HEK293T (cell line): ENCODE measurements around the gene MAP2K2.
A peak's percentile ranks its signal among the peaks of the same experiment; 100 is the strongest.
"Not testable (repeated sequence)": the region's sequence is repeated elsewhere in the genome, so short reads cannot be mapped to it uniquely, and the experiment has no call there.

Experiments
- CTCF ChIA-PET: fragments of 350-600 bp; formaldehyde crosslinking; extraction: SDS; loops from one replicate; lab custom pipeline; 2021; ENCODE audit warnings: antibody characterized with exemption, inconsistent platforms; lab: Yijun Ruan, JAX
- POLR2A ChIA-PET: fragments of 350-600 bp; formaldehyde crosslinking; extraction: SDS; loops from one replicate; lab custom pipeline; 2020; ENCODE audit warnings: antibody characterized with exemption, inconsistent platforms; lab: Yijun Ruan, JAX
- DNase-seq: peaks from one replicate; pipeline ENCODE4 v3.0.0; 2012; ENCODE audit warnings: mixed read lengths; ENCODE audit errors: extremely low spot score
- ARNT ChIP-seq: fragments of 450-650 bp; IDR thresholded peaks from 2 replicates; pipeline ENCODE4 v1.6.1; 2017; ENCODE audit warnings: mild to moderate bottlenecking
- BHLHE40 ChIP-seq: fragments of 450-650 bp; IDR thresholded peaks from 2 replicates; pipeline ENCODE4 v1.6.1; 2016; ENCODE audit warnings: mild to moderate bottlenecking, moderate library complexity, borderline replicate concordance
- CTBP1 ChIP-seq: fragments of 450-650 bp; IDR thresholded peaks from 2 replicates; pipeline ENCODE4 v1.6.1; 2016; ENCODE audit warnings: borderline replicate concordance
- ELF4 ChIP-seq: fragments of 450-650 bp; IDR thresholded peaks from 2 replicates; pipeline ENCODE4 v1.6.1; 2017; ENCODE audit warnings: antibody characterized with exemption
- FOXA1 ChIP-seq: fragments of 450-650 bp; IDR thresholded peaks from 2 replicates; pipeline ENCODE4 v1.6.1; 2016; ENCODE audit warnings: mild to moderate bottlenecking
- FOXK2 ChIP-seq: fragments of 450-650 bp; IDR thresholded peaks from 2 replicates; pipeline ENCODE4 v1.6.1; 2016; ENCODE audit warnings: mild to moderate bottlenecking
- FOXM1 ChIP-seq: fragments of 450-650 bp; IDR thresholded peaks from 2 replicates; pipeline ENCODE4 v1.6.1; 2017; ENCODE audit warnings: mild to moderate bottlenecking, borderline replicate concordance
- HDGF ChIP-seq: fragments of 450-650 bp; IDR thresholded peaks from 2 replicates; pipeline ENCODE4 v1.6.1; 2017; ENCODE audit warnings: antibody characterized with exemption, borderline replicate concordance
- L3MBTL2 ChIP-seq: fragments of 450-650 bp; conservative IDR thresholded peaks from 2 replicates; pipeline ENCODE4 v1.6.1; 2016; ENCODE audit warnings: mild to moderate bottlenecking
- LEF1 ChIP-seq: fragments of 450-650 bp; IDR thresholded peaks from 2 replicates; pipeline ENCODE4 v1.6.1; 2017; ENCODE audit warnings: mild to moderate bottlenecking, borderline replicate concordance
- NFRKB ChIP-seq: fragments of 450-650 bp; IDR thresholded peaks from 2 replicates; pipeline ENCODE4 v1.6.1; 2016; ENCODE audit warnings: mild to moderate bottlenecking, moderate library complexity
- PKNOX1 ChIP-seq: fragments of 450-650 bp; IDR thresholded peaks from 2 replicates; pipeline ENCODE4 v1.6.1; 2016
- SP1 ChIP-seq: fragments of 450-650 bp; IDR thresholded peaks from 2 replicates; pipeline ENCODE4 v1.6.1; 2017
- SUZ12 ChIP-seq: fragments of 450-650 bp; IDR thresholded peaks from 2 replicates; pipeline ENCODE4 v1.6.1; 2016; ENCODE audit warnings: mild to moderate bottlenecking
- TARDBP ChIP-seq: fragments of 450-650 bp; IDR thresholded peaks from 2 replicates; pipeline ENCODE4 v1.6.1; 2016
- ZNF384 ChIP-seq: fragments of 450-650 bp; IDR thresholded peaks from 2 replicates; pipeline ENCODE4 v1.6.1; 2016

The MAP2K2 gene

DNA sequence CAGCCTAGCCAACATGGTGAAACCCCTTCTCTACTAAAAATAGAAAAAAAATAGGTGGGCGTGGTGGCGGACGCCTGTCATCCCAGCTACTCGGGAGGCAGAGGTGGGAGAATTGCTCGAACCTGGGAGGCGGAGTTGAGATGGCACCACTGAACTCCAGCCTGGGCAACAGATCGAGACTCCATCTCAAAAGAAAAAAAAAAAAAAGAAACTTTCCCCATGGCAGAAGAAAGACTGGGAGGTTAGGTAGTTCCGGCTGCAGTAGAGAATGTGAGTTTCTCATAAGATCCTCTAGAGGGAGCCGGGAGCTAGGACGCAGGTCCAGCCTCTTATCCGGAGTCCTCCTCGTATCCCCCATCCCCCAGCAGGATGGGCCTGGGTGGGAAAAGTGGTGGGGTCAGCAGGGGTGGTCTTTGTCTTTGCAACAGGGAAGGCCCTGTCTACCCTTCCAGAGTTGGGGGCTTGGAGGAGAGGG lies 16.4 kb upstream of the MAP2K2 start:
- TF ChIP-seq L3MBTL2 (no peak), ZNF384 (peak; percentile 89), LEF1 (no peak), BHLHE40 (no peak), ARNT (no peak), SUZ12 (no peak)
- DNase-seq, result peak; percentile 85
- CTCF ChIA-PET, result interaction anchor here (0.6 to 1.6 kb wide), 15 partner anchors 8 to 437 kb away, joined by 3 to 18 read pairs (median 4); no protein-coding TSS in a partner anchor
- POLR2A ChIA-PET, result interaction anchor here (1.1 to 1.4 kb wide), 3 partner anchors 16 to 155 kb away, joined by 3 to 4 read pairs (median 4); partner anchors contain the start of gene EEF2

GRCh38 chr19:4139614-4140236 lies 15.8 kb upstream of the MAP2K2 start:
- ChIA-PET POLR2A (interaction anchor here (1.1 to 1.4 kb wide), 3 partner anchors 15 to 155 kb away, joined by 3 to 4 read pairs (median 4); partner anchors contain the start of gene EEF2), CTCF (interaction anchor here (0.6 to 1.6 kb wide), 13 partner anchors 9 to 65 kb away, joined by 3 to 18 read pairs (median 3); no protein-coding TSS in a partner anchor)
- TF ChIP-seq SP1 (no peak), L3MBTL2 (no peak), PKNOX1 (no peak), SUZ12 (no peak), FOXM1 (no peak), LEF1 (no peak), FOXA1 (no peak), HDGF (no peak), ARNT (no peak)
- DNase-seq, result peak; percentile 91

- ChIA-PET CTCF (no interaction called here), POLR2A (no interaction called here)
- no peak for DNase-seq
- TF ChIP-seq LEF1, result no peak
- TF ChIP-seq FOXM1, result no peak
- no peak for TF ChIP-seq ELF4
- TF ChIP-seq ZNF384, result no peak
- no peak for TF ChIP-seq BHLHE40
- TF ChIP-seq CTBP1, result no peak
- no peak for TF ChIP-seq PKNOX1
These were observed 14.5 kb upstream of the MAP2K2 start for GRCh38 chr19:4138445-4138844.

DNA sequence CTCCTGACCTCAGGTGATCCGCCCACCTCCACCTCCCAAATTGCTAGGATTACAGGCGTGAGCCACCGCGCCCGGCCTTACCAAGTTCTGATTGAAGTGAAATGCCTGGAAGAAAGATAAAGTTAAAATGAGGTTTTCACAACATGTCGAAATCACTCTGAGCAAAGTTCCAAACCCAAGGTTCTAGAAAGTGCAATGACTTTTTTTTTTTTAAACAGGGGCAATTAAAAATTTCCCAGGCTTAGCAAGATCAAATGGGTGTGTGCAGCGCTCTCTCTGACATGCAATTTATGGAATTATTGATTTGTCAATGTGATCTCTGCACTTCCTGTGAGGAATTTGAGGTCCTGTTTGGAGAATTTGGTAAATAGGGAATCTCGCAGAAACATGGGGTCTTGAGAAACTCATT lies 12.8 kb upstream of the MAP2K2 start:
- ChIA-PET POLR2A (no interaction called here), CTCF (no interaction called here)
- TF ChIP-seq TARDBP (no peak), ZNF384 (no peak), FOXM1 (no peak), NFRKB (no peak), HDGF (no peak), ELF4 (no peak), LEF1 (no peak), SUZ12 (no peak), FOXK2 (no peak), CTBP1 (no peak), PKNOX1 (no peak), SP1 (no peak), L3MBTL2 (no peak), ARNT (no peak), BHLHE40 (no peak), FOXA1 (no peak)
- DNase-seq, result no peak

- CTCF ChIA-PET, DNase-seq, POLR2A ChIA-PET: not testable (repeated sequence)
These were observed 11.5 kb upstream of the MAP2K2 start for GRCh38 chr19:4135386-4135785.

GRCh38 chr19:4134351-4134750 lies 10.4 kb upstream of the MAP2K2 start:
- CTCF ChIA-PET, result no interaction called here
- DNase-seq, result no peak
- no peak for TF ChIP-seq LEF1
- TF ChIP-seq FOXA1, result no peak
- POLR2A ChIA-PET, result no interaction called here

DNA sequence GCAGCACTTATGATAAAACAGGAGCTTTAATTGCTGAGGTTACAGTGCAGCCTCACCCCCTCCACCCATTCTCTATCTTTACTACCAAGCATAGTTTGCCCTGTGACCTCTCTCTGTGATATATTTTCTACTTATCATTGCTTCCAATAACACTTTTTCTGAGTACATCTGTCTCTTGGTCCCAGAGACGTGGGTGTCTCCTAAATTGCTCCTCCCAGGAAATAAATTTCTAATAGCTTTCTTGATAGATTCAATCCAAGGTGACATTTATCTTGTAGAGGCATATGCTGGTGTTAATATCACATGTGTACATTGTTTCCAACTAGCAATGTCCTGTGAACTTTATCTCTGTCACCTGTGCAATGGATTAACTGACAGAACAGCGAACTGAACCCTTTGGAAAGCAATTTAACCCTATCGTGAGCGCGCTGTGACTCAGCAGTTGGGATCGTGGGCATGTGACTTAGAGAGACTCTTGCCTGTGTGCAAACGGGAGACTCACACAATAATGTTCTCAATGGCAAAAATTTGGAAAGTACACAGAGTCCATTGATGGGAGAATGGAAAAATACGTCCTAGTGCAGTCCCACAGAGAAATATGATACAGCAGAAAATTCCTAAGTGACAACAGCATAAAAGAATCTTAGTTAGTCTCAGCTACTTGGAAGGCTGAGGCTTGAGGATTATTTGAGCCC lies 7.0 kb upstream of the MAP2K2 start:
- DNase-seq, result no peak
- ChIA-PET CTCF (interaction anchor here (0.6 to 2.8 kb wide), 4 partner anchors 9 to 512 kb away, joined by 3 to 18 read pairs (median 4); no protein-coding TSS in a partner anchor), POLR2A (no interaction called here)
- TF ChIP-seq FOXM1 (no peak), CTBP1 (no peak), SUZ12 (no peak), PKNOX1 (no peak), ARNT (no peak), ELF4 (no peak), FOXA1 (no peak), SP1 (no peak), TARDBP (no peak), NFRKB (no peak), FOXK2 (no peak), L3MBTL2 (no peak), HDGF (no peak), LEF1 (no peak), BHLHE40 (no peak), ZNF384 (no peak)

DNA sequence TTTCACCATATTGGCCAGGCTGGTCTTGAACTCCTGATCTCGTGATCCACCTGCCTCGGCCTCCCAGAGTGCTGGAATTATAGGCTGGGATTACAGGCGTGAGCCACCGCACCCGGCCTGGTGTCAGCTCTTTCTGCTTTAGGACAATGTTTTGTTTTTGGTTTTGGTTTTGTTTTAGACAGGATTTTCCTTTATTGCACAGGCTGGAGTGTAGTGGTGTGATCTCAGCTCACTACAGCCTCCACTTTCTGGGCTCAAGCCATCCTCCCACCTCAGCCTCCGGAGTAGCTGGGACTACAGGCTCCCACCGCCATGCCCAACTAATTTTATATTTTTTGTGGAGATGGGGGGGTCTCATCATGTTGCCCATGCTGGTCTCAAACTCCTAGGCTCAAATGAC lies 5.1 kb upstream of the MAP2K2 start:
- POLR2A ChIA-PET, result not testable (repeated sequence)

GRCh38 chr19:4127322-4127721 lies 3.4 kb upstream of the MAP2K2 start:
- CTCF ChIA-PET, DNase-seq, POLR2A ChIA-PET: not testable (repeated sequence)

More for the DNA sequence above, 5.1 kb upstream of the MAP2K2 start:
- DNase-seq, result not testable (repeated sequence)
- CTCF ChIA-PET, result interaction anchor here (1.1 kb wide), 1 partner anchor 11 kb away, joined by 3 read pairs; no protein-coding TSS in a partner anchor
